Transverse colon (tissue), 3 donors: ENCODE measurements around the gene CCDC86.

ENCODE experiments used
- POLR2A ChIP-seq: fragments of 450-650 bp; IDR thresholded peaks from one replicate; pipeline ENCODE4 v1.6.1; 2016; ENCODE audit warnings: antibody characterized with exemption, mild to moderate bottlenecking, moderate library complexity
- TF ChIP-seq, protein P1 (sequence below), 5 experiments: fragments of 200-600 bp in 3 of 5; fragments of 450-650 bp in 2 of 5; sonication (generic) in 3 of 5; IDR thresholded peaks; 1 replicate in 2 of 5; 2 replicates in 3 of 5; pipeline ENCODE4 v1.5.1; 2016 to 2017; ENCODE audit warnings: antibody characterized with exemption in 5 of 5, inconsistent platforms in 3 of 5, mild to moderate bottlenecking in 2 of 5, moderate library complexity in 1 of 5

DNA sequence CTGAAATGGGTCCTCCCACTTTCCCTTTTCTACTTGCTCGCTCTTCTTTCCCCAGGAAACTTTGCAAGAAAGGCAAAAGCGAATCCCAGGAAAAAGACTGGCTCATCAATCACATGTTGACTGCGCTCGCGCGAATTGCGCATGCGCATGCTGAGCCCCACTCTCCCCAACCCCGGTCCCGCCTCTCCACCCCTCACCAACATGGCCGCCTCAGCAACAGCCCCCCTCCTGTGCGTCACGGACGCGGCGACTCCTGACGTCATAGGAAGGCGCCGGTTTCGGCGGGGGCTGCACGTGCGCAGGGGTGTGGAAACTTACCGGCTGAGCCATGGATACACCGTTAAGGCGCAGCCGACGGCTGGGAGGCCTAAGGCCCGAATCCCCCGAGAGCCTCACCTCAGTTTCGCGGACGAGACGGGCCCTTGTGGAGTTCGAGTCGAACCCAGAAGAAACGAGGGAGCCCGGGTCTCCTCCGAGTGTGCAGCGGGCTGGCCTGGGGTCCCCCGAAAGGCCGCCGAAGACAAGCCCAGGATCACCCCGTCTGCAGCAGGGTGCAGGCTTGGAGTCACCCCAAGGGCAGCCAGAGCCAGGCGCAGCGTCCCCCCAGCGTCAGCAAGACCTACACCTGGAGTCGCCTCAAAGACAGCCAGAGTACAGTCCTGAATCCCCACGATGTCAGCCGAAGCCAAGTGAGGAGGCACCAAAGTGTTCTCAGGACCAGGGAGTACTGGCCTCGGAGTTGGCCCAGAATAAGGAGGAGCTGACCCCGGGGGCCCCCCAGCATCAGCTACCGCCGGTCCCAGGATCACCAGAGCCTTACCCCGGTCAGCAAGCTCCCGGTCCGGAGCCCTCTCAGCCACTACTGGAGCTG, at the start of gene CCDC86:
- peak; percentile 54 for TF ChIP-seq POLR2A
- TF ChIP-seq, protein P1, sequence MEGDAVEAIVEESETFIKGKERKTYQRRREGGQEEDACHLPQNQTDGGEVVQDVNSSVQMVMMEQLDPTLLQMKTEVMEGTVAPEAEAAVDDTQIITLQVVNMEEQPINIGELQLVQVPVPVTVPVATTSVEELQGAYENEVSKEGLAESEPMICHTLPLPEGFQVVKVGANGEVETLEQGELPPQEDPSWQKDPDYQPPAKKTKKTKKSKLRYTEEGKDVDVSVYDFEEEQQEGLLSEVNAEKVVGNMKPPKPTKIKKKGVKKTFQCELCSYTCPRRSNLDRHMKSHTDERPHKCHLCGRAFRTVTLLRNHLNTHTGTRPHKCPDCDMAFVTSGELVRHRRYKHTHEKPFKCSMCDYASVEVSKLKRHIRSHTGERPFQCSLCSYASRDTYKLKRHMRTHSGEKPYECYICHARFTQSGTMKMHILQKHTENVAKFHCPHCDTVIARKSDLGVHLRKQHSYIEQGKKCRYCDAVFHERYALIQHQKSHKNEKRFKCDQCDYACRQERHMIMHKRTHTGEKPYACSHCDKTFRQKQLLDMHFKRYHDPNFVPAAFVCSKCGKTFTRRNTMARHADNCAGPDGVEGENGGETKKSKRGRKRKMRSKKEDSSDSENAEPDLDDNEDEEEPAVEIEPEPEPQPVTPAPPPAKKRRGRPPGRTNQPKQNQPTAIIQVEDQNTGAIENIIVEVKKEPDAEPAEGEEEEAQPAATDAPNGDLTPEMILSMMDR (IDR thresholded peaks at IDR 0.05) = no peak
